GM18508 (cell line): Measurements from ENCODE around the gene FKBP10.
"Not testable (repeated sequence)": the region's sequence is repeated elsewhere in the genome, so short reads cannot be mapped to it uniquely, and the experiment has no call there.

Experiments used
- ATAC-seq: cut with Tn5 transposase; IDR thresholded peaks from one replicate; pipeline ENCODE4 v1.9.1; 2021; ENCODE audit warnings: moderate number of reproducible peaks; ENCODE audit not compliant: insufficient read depth, unreplicated experiment

Gene FKBP10

GRCh38 chr17:41812381-41813151, at the start of gene FKBP10:
Gene FKBP10, plus strand, starts transcription at chr17:41813004. Its CDS starts 31 bp downstream, at chr17:41813035.
- no peak for ATAC-seq

DNA sequence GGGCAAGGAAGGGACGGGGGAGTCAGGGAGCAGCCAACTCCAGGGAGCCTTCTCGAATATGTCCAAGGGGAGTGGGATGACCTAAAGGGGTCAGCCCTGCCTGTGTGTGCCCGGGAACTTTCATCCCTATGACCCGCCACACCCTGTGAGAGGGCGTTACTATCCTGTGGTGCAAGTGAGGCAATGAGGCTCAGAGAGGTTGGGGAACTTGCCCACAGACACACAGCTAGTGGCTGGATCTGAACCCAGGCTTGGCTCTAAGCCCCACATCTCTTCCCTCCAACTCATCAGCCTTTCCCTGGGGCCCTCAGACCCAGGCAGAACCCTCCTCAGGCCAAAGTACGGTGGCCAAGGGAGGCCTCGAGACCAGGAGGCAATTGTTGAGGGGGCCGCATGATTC, 49.5 kb upstream of the FKBP10 start:
- no peak for ATAC-seq

DNA sequence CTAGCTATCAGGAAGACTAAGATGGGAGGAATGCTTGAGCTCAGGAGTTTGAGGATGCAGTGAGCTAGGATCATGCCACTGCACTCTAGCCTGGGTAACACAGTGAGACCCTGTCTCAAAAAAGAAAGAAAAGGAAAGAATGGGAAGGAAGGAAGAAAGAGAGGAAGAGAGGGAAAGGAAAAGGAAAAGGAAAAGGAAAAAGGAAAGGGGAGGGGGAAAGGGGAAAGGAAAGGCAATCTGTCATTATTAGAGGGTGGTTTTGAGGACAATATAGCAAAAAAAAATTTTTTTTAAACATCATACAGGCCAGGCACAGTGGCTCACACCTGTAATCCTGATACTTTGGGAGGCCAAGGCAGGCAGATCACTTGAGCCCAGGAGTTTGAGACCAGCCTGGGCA, 46.7 kb upstream of the FKBP10 start:
- ATAC-seq = no peak

GRCh38 chr17:41767324-41768042, 45.3 kb upstream of the FKBP10 start:
- ATAC-seq = no peak

GRCh38 chr17:41768682-41769288, 44.0 kb upstream of the FKBP10 start:
- no peak for ATAC-seq

DNA sequence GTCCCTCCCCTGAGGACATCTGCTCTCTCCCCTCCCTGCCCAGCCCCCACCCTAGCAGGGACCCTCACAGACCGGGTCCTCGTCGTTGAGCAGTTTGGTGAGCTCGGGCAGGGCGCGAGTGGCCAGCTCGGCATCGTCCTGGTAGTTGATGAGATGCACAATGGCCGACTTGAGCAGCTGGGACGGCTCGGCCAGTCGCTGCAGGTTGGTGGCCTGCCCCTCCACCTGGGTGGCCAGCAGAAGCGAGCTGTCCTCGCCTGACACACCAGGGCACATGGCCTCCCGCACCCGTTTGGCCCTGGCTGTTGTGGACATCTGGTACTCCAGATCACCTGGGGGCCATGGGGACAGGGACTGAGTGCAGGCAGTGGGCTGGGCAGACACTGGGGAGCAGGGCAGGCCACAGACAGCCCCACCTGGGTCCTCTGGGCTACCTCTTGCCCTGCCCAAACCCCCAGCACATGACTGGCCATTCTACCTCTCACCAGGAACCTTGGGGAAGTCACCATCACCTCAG, 43.4 kb upstream of the FKBP10 start:
- no peak for ATAC-seq

- ATAC-seq = no peak
Observed at GRCh38 chr17:41769985-41770384, 42.8 kb upstream of the FKBP10 start.

GRCh38 chr17:41771389-41772206, 41.2 kb upstream of the FKBP10 start:
- no peak for ATAC-seq

GRCh38 chr17:41772218-41772585, 40.6 kb upstream of the FKBP10 start:
- ATAC-seq = no peak

- ATAC-seq = no peak
Observed at GRCh38 chr17:41772586-41773189, 40.1 kb upstream of the FKBP10 start.

GRCh38 chr17:41773190-41773588, 39.6 kb upstream of the FKBP10 start:
- ATAC-seq = no peak

- ATAC-seq = no peak
Observed at GRCh38 chr17:41773731-41774193, 39.0 kb upstream of the FKBP10 start.

DNA sequence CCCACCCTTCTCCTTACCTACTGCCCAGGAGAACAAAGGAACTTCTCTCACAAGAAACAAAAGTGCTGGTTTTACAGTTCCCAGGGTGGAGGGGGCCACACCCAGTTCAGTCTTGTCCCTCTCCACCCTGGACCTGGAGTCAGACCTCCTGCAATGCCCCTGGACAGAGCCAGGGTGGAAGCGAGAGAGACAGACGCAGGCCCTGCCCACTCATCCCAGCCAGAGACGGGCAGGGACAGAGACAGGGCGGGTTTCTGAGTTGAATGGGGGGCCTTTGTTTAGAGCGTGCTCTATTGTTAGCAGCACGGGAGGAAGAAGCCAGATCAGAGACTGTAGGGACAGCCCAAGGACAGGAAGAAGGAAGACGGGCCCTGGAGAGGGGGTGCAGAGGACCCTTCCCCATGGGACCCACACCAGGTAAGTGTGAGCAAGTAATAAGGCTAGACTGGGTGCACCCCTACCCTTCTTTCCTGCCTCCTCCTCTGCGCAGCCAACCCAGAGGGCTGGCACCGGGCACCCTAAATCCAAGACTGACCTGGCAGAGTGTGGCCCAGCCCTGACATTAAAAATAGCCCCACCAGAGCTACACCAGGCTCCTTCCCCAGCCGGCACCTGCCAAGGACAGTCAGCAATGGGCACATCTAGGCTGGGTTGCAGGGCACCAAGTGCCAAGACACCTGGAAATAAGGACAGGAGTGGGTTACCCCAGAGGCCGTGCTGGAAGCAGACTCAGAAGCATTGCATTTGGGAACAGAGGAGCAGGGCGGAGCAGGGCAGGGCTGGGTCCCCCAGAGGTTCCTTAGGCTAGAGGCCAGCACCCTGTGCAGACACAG, 37.2 kb upstream of the FKBP10 start:
- no peak for ATAC-seq

GRCh38 chr17:41776262-41776900, 36.4 kb upstream of the FKBP10 start:
- not testable (repeated sequence) for ATAC-seq

DNA sequence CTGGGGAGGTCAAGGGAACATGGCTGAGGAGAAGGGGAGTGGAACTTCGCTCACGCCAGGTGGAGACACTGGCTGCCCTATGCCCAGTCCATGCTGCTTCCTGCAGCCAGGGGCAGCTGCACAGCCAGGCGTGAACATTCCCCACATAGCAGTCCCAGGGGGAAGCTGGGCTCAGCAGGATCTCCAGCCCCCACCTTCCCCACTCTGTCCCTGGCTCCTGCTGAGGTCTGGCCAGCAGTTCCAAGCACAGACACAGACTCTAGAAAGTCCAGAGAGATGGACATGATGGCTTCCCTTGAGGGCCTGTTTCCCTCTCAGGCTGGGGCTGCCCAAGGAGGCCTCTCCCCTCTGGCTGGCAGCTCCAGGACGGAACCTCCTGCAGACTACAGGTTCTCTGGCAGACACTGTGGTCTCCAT, 35.6 kb upstream of the FKBP10 start:
- ATAC-seq = no peak

- no peak for ATAC-seq
Observed at GRCh38 chr17:41777574-41778188, 35.1 kb upstream of the FKBP10 start.

DNA sequence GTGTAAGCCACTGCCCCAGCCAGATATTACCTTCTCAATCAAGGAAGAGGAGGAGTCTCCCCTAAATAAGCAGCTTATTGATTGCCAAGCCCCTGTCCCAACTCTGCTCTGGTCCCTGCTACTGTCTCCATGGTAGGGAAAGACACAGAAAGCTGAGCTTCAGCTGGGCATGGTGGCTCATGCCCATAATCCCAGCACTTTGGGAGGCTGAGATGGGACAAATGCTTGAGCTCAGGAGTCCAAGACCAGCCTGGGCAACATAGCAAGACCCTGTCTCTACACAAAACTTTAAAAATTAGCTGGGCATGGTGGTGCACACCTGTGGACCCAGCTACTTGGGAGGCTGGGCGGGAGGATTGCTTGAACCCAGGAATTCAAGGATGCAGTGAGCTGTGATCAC, 32.9 kb upstream of the FKBP10 start:
- ATAC-seq = no peak
